KMS-11 (cell line): ENCODE data around the gene TDRD3.

Experiments
- H2AFZ ChIP-seq: fragments of 200-600 bp; sonication (generic); 2 replicates; pipeline ENCODE4 v1.6.1; 2016; ENCODE audit warnings: antibody characterized with exemption, mixed run types, low read depth
- H3K27ac ChIP-seq: fragments of 200-600 bp; sonication (generic); 2 replicates; pipeline ENCODE4 v1.6.1; 2016; ENCODE audit warnings: mild to moderate bottlenecking, mixed run types
- H3K27me3 ChIP-seq: fragments of 200-600 bp; sonication (generic); 2 replicates; pipeline ENCODE4 v1.6.1; 2017; ENCODE audit warnings: mild to moderate bottlenecking, low read depth, mixed run types, moderate library complexity; ENCODE audit not compliant: insufficient read depth
- H3K36me3 ChIP-seq: fragments of 200-600 bp; sonication (generic); 2 replicates; pipeline ENCODE4 v1.6.1; 2017; ENCODE audit warnings: mild to moderate bottlenecking, mixed run types; ENCODE audit not compliant: insufficient read depth
- H3K4me1 ChIP-seq: fragments of 200-600 bp; sonication (generic); 2 replicates; pipeline ENCODE4 v1.6.1; 2016; ENCODE audit warnings: mild to moderate bottlenecking, low read depth, mixed run types; ENCODE audit not compliant: poor library complexity, severe bottlenecking
- H3K4me2 ChIP-seq: fragments of 200-600 bp; sonication (generic); 2 replicates; pipeline ENCODE4 v1.7.0; 2016; ENCODE audit warnings: mild to moderate bottlenecking, mixed run types
- H3K4me3 ChIP-seq: fragments of 200-600 bp; sonication (generic); IDR thresholded peaks from 2 replicates; pipeline ENCODE4 v1.6.1; 2017; ENCODE audit warnings: low read depth, low read length, mixed read lengths; ENCODE audit not compliant: insufficient read depth
- H3K79me2 ChIP-seq: fragments of 200-600 bp; sonication (generic); 2 replicates; pipeline ENCODE4 v1.6.1; 2016; ENCODE audit warnings: low read depth, mixed run types; ENCODE audit not compliant: insufficient read depth
- H3K9ac ChIP-seq: fragments of 200-600 bp; sonication (generic); 2 replicates; pipeline ENCODE4 v1.6.1; 2016; ENCODE audit warnings: mild to moderate bottlenecking, mixed run types
- H4K20me1 ChIP-seq: fragments of 200-600 bp; sonication (generic); 2 replicates; pipeline ENCODE4 v1.6.1; 2016; ENCODE audit warnings: mild to moderate bottlenecking, mixed run types; ENCODE audit not compliant: insufficient read depth
- CTCF ChIP-seq: fragments of 200-600 bp; sonication (generic); conservative IDR thresholded peaks from 2 replicates; pipeline ENCODE4 v1.6.1; 2017; ENCODE audit warnings: low read depth, mild to moderate bottlenecking, antibody characterized with exemption, low read length, moderate library complexity, mixed read lengths

Gene TDRD3

DNA sequence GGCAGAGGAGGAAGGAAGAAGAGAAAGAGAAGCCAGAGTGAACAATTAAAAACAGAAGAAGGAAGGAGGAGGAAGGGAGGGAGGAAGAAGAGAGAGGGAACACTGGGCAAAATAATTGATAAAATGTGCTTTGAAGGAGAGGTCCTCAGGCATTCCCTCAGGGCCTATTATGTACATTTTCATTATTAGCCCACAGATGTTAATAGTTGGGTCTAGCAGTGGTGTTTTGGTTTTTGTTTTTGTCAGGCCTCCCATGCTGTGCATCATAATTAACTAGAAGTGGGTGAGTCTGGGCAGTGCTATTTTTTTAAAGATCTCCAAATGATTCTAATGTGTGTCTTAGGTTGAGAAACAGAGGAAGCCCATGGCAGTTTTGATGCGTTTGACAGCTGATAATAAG is 178.1 kb downstream of the TDRD3 start:
- no peak overlapping the region for H3K27ac ChIP-seq
- no peaks in the 10 kb centered on the region for H3K36me3 ChIP-seq
- H3K79me2 ChIP-seq, result no peaks in the 10 kb centered on the region
- no peak overlapping the region for H3K9ac ChIP-seq
- no peak overlapping the region for H2AFZ ChIP-seq
- H3K27me3 ChIP-seq, result no peaks in the 10 kb centered on the region
- H4K20me1 ChIP-seq, result no peaks in the 10 kb centered on the region
- no peak overlapping the region for H3K4me2 ChIP-seq
- no peak for TF ChIP-seq CTCF
- H3K4me3 ChIP-seq, result no peak overlapping the region
- H3K4me1 ChIP-seq, result no peaks in the 10 kb centered on the region

DNA sequence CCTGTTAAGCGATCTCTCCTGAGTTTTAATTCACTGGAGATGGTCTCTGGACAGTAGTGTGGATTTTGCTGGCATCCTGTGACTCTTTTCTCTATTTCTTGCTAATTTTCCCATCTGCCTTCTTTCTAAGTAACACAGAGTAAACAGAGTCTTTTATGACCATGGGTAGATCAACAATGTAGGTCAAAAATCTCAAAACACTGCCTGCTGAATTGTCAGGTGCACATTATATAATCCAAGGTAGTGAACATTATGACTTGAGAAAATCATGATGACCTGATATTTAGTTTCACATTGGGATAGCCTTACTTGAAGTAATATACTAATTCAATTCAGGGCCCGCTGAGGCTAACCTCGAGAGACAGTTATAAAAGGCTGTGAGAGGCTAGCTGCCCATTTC is 180.7 kb downstream of the TDRD3 start:
- Histone ChIP-seq H3K4me1 (no peaks in the 10 kb centered on the region), H3K27ac (no peak overlapping the region), H3K27me3 (no peaks in the 10 kb centered on the region), H2AFZ (no peak overlapping the region), H3K9ac (no peak overlapping the region), H3K36me3 (no peaks in the 10 kb centered on the region), H4K20me1 (no peaks in the 10 kb centered on the region), H3K79me2 (no peaks in the 10 kb centered on the region), H3K4me2 (no peak overlapping the region), H3K4me3 (no peak overlapping the region)
- no peak for TF ChIP-seq CTCF

GRCh38 chr13:60583196-60583888 is 186.3 kb downstream of the TDRD3 start:
- no peaks in the 10 kb centered on the region for H3K79me2 ChIP-seq
- no peaks in the 10 kb centered on the region for H4K20me1 ChIP-seq
- H3K36me3 ChIP-seq, result no peaks in the 10 kb centered on the region
- H3K27me3 ChIP-seq, result no peaks in the 10 kb centered on the region
- H3K4me2 ChIP-seq, result no peak overlapping the region
- H3K4me1 ChIP-seq, result no peaks in the 10 kb centered on the region
- H3K9ac ChIP-seq, result no peak overlapping the region
- no peak overlapping the region for H3K27ac ChIP-seq
- TF ChIP-seq CTCF, result no peak
- H2AFZ ChIP-seq, result no peak overlapping the region
- H3K4me3 ChIP-seq, result no peak overlapping the region

GRCh38 chr13:60583911-60584753 is 187.1 kb downstream of the TDRD3 start:
- no peak for TF ChIP-seq CTCF
- no peaks in the 10 kb centered on the region for H3K4me1 ChIP-seq
- no peak overlapping the region for H3K4me3 ChIP-seq
- no peaks in the 10 kb centered on the region for H3K36me3 ChIP-seq
- H4K20me1 ChIP-seq, result no peaks in the 10 kb centered on the region
- H3K9ac ChIP-seq, result no peak overlapping the region
- no peak overlapping the region for H2AFZ ChIP-seq
- no peak overlapping the region for H3K4me2 ChIP-seq
- no peak overlapping the region for H3K27ac ChIP-seq
- H3K27me3 ChIP-seq, result no peaks in the 10 kb centered on the region
- H3K79me2 ChIP-seq, result no peaks in the 10 kb centered on the region
